Left lung (tissue), 10 donors: ENCODE measurements around the gene ABCG2. TPM values are rescaled to one million over a fixed set of nuclear protein-coding genes. Genes with fewer than 3 reads are reported as not detected.

Source experiments
- ATAC-seq: fragments of 200-7000 bp; cut with Tn5 transposase; one replicate; pipeline ENCODE4 v1.9.1; 2020; ENCODE audit warnings: moderate library complexity
- DNase-seq, 4 donors: peaks; one replicate each; pipeline ENCODE4 v3.0.0-alpha.2; 2013 to 2020
- H3K27ac ChIP-seq, 2 donors: fragments of 200-600 bp; sonication (generic) in 1 of 2; one replicate each; pipeline versions ENCODE4 v1.5.0 to v1.8.0; 2020 to 2021
- H3K27me3 ChIP-seq, 2 donors: fragments of 200-600 bp; sonication (generic) in 1 of 2; one replicate each; pipeline versions ENCODE4 v1.5.0 to v1.8.0; 2020 to 2021
- H3K36me3 ChIP-seq, 2 donors: fragments of 200-600 bp; sonication (generic) in 1 of 2; one replicate each; pipeline versions ENCODE4 v1.5.0 to v1.8.0; 2020 to 2021
- H3K4me1 ChIP-seq, 2 donors: fragments of 200-600 bp; one replicate each; pipeline ENCODE4 v1.8.0; 2021
- H3K4me3 ChIP-seq, 2 donors: fragments of 200-600 bp; sonication (generic) in 1 of 2; one replicate each; pipeline versions ENCODE4 v1.5.0 to v1.8.0; 2020 to 2021; ENCODE audit warnings: mild to moderate bottlenecking in 1 of 2
- H3K9me3 ChIP-seq, 2 donors: fragments of 200-600 bp; sonication (generic) in 1 of 2; one replicate each; pipeline versions ENCODE4 v1.5.0 to v1.8.0; 2020 to 2021
- intact Hi-C, 2 donors: fragments of 100-400 bp; cut with DNase I; formaldehyde crosslinking; loops; one replicate each; pipeline versions ENCODE4 v1.11.2 to v1.14.2; 2022
- polyA plus RNA-seq, 6 donors: library from polyadenylated mRNA; unstranded; fragments of 120-200 nt; gene quantifications; one replicate each; pipeline ENCODE4 v1.2.1, GENCODE V29; 2013; ENCODE audit not compliant: insufficient read length in 6 of 6
- total RNA-seq, 2 donors: library from RNA; stranded (reverse); fragmentation: NEBNext Ultra II Directional; extraction: Animal tissue kit (Norgen Biotek cat#: 25700); gene quantifications; one replicate each; pipeline ENCODE4 v1.2.1, GENCODE V29; 2021
- TF ChIP-seq, protein P1 (sequence below), 2 donors: fragments of 200-600 bp; sonication (generic) in 1 of 2; IDR thresholded peaks; one replicate each; pipeline versions ENCODE4 v1.5.0 to v1.8.0; 2021; ENCODE audit warnings: antibody characterized with exemption in 2 of 2
- donor health status: DM: no; HTN: yes; CAD: no.
- donor health status: DM: no; HTN: no; CAD: no.

The ABCG2 gene
- total and polyA plus RNA-seq, 8 donors, result 5.1 to 23.5 (median 16.8) TPM

- intact Hi-C loops, result no loop called here
- no peak overlapping the region for H3K27ac ChIP-seq
- peaks cover 0 to 5% of the 10 kb centered on the region in 2 donors for H3K4me1 ChIP-seq
Measured at GRCh38 chr4:88045021-88045420, 113.4 kb downstream of the ABCG2 start.

DNA sequence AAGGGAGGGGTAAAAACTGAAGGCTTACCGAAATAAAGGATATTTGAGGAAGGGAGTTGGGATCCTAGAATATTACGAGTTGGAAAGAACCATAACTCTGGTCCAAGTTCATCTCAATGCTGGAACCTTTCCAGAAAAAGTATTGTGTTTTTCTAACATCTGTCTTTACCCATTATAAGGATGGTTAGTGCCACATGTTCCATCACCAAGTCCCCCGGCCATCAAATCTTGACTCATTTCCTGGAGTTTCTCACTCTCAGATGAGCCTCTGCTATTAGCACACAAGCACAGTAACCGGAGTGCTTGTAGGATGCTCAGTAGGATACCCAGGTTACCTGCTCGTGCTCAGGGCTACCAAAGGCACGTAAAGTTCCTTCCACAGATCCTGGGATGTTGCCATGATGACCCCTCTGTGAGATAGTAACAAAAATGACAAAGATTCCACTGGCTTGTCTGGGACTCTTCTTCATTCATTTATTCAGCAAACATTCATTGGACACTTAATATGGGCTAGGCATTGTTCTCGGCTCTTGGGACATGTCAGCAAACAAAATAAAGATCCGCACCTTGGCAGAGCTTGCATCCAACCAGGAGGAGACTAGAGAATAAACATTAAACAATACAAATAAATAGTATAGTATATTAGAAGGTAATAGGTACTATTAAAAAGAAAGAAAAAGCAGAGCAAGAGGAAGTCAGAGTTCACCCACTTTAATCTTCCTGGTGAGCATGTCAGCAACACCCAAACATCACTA is 114.7 kb downstream of the ABCG2 start:
- TF ChIP-seq, protein P1, sequence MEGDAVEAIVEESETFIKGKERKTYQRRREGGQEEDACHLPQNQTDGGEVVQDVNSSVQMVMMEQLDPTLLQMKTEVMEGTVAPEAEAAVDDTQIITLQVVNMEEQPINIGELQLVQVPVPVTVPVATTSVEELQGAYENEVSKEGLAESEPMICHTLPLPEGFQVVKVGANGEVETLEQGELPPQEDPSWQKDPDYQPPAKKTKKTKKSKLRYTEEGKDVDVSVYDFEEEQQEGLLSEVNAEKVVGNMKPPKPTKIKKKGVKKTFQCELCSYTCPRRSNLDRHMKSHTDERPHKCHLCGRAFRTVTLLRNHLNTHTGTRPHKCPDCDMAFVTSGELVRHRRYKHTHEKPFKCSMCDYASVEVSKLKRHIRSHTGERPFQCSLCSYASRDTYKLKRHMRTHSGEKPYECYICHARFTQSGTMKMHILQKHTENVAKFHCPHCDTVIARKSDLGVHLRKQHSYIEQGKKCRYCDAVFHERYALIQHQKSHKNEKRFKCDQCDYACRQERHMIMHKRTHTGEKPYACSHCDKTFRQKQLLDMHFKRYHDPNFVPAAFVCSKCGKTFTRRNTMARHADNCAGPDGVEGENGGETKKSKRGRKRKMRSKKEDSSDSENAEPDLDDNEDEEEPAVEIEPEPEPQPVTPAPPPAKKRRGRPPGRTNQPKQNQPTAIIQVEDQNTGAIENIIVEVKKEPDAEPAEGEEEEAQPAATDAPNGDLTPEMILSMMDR (IDR thresholded peaks at IDR 0.05), result no peak
- H3K9me3 ChIP-seq, result no peaks in the 10 kb centered on the region
- intact Hi-C loops, result no loop called here
- peaks cover 0 to 79% of the 10 kb centered on the region in 2 donors for H3K36me3 ChIP-seq
- peaks cover 0 to 5% of the 10 kb centered on the region in 2 donors for H3K4me1 ChIP-seq
- no peak overlapping the region for H3K4me3 ChIP-seq
- ATAC-seq (no peak), DNase-seq (no peak)
- H3K27me3 ChIP-seq, result no peaks in the 10 kb centered on the region
- no peak overlapping the region for H3K27ac ChIP-seq

More at GRCh38 chr4:88045021-88045420, 113.4 kb downstream of the ABCG2 start:
- Histone ChIP-seq H3K4me3 (no peak overlapping the region), H3K27me3 (no peaks in the 10 kb centered on the region), H3K9me3 (no peaks in the 10 kb centered on the region), H3K36me3 (peaks cover 0 to 69% of the 10 kb centered on the region in 2 donors)
- TF ChIP-seq, protein P1 (IDR thresholded peaks at IDR 0.05), result no peak
- no peak for DNase-seq
- no peak for ATAC-seq

GRCh38 chr4:88043001-88043400 is 115.4 kb downstream of the ABCG2 start:
- intact Hi-C loops, result no loop called here
- Histone ChIP-seq H3K36me3 (peaks cover 0 to 80% of the 10 kb centered on the region in 2 donors), H3K9me3 (no peaks in the 10 kb centered on the region), H3K27ac (no peak overlapping the region), H3K4me1 (peaks cover 0 to 5% of the 10 kb centered on the region in 2 donors), H3K27me3 (no peaks in the 10 kb centered on the region), H3K4me3 (no peak overlapping the region)
- ATAC-seq (no peak), DNase-seq (no peak)
- TF ChIP-seq, protein P1 (IDR thresholded peaks at IDR 0.05), result no peak

DNA sequence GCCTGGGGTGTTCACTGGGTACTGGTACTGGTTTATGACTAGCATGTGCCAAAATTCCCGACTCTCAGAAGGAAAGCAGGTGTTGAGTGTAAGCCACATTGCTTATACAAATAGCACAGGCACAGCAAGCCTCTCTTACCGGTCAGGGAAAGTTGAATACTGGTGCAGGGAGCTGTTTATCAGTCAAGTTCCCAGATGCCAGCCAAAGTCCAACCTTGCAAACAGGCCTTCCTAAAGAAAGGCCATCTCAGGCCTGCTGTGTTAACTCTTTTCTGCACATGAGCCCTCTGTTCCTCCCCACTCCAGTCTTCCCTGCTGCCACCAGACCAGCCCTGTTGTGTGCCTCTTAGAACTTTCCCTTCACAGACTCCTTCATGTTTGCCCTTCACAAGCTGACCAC is 116.8 kb downstream of the ABCG2 start:
- no peak for DNase-seq
- Histone ChIP-seq H3K9me3 (no peaks in the 10 kb centered on the region), H3K27ac (no peak overlapping the region), H3K4me1 (peaks cover 0 to 5% of the 10 kb centered on the region in 2 donors), H3K4me3 (no peak overlapping the region), H3K27me3 (no peaks in the 10 kb centered on the region), H3K36me3 (peaks cover 0 to 80% of the 10 kb centered on the region in 2 donors)
- ATAC-seq, result no peak
- intact Hi-C loops, result no loop called here
- TF ChIP-seq, protein P1 (IDR thresholded peaks at IDR 0.05), result no peak

- no peak for ATAC-seq
- Histone ChIP-seq H3K27ac (no peak overlapping the region), H3K36me3 (peaks cover 0 to 82% of the 10 kb centered on the region in 2 donors), H3K4me1 (peaks cover 0 to 5% of the 10 kb centered on the region in 2 donors), H3K27me3 (no peaks in the 10 kb centered on the region), H3K9me3 (no peaks in the 10 kb centered on the region), H3K4me3 (no peak overlapping the region)
- no peak for DNase-seq
- TF ChIP-seq, protein P1 (IDR thresholded peaks at IDR 0.05), result no peak
- intact Hi-C loops, result no loop called here
Measured at GRCh38 chr4:88040707-88041106, 117.7 kb downstream of the ABCG2 start.

Other genes with a start within 250 kb of the ABCG2 start
- gene SPP1, start 182.9 kb downstream of the ABCG2 start, total RNA-seq, result 10 to 100 TPM; 37.6 to 55.5 TPM
- 100 to 1,000 TPM in 2 of 6 donors, 10 to 100 TPM in 4; 48.1 to 229 (median 97.0) TPM for gene SPP1, start 182.9 kb downstream of the ABCG2 start, polyA plus RNA-seq
- gene PKD2, start 151.0 kb downstream of the ABCG2 start, total RNA-seq, result 10 to 100 TPM; 22.6 to 28.8 TPM
- 10 to 100 TPM; 61.5 to 72.4 (median 63.2) TPM for gene PKD2, start 151.0 kb downstream of the ABCG2 start, polyA plus RNA-seq
- gene PPM1K, start 125.9 kb upstream of the ABCG2 start, total RNA-seq, result 10 to 100 TPM; 19.1 to 23.2 TPM
- gene PPM1K, start 125.9 kb upstream of the ABCG2 start, polyA plus RNA-seq, result 10 to 100 TPM; 18.4 to 27.9 (median 22.5) TPM
- gene HERC6, start 220.2 kb upstream of the ABCG2 start, total RNA-seq, result 10 to 100 TPM; 13.2 to 21.9 TPM
- 10 to 100 TPM; 10.7 to 15.9 (median 12.5) TPM for gene HERC6, start 220.2 kb upstream of the ABCG2 start, polyA plus RNA-seq